ENCODE data around the gene HSD17B12. TPM values are rescaled to one million over a fixed set of nuclear protein-coding genes. Genes with fewer than 3 reads are reported as not detected.

Gene HSD17B12
- total and polyA plus RNA-seq, 2 of the 13 experiments (the other 11 are each of a cell fraction or from before 2014, with no cell fraction given) = 50.3 to 117 TPM

- no peak for TF ChIP-seq ZNF512B (CRISPR knock-in tag; IDR thresholded peaks at IDR 0.05; ENCODE audit: borderline replicate concordance)
- peak; percentile 75; the same call in 1 of the 2 replicates for TF ChIP-seq ZNF430 (CRISPR knock-in tag; IDR thresholded peaks at IDR 0.05)
- no peak for TF ChIP-seq BRCA1 (CRISPR knock-in tag; IDR thresholded peaks at IDR 0.05)
- TF ChIP-seq, protein P1, sequence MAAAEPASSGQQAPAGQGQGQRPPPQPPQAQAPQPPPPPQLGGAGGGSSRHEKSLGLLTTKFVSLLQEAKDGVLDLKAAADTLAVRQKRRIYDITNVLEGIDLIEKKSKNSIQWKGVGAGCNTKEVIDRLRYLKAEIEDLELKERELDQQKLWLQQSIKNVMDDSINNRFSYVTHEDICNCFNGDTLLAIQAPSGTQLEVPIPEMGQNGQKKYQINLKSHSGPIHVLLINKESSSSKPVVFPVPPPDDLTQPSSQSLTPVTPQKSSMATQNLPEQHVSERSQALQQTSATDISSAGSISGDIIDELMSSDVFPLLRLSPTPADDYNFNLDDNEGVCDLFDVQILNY (CRISPR knock-in tag; conservative IDR thresholded peaks at IDR 0.05) = no peak
- no peak; the same call in 1 of the 2 replicates for TF ChIP-seq ZSCAN5A (CRISPR knock-in tag; IDR thresholded peaks at IDR 0.05; ENCODE audit: borderline replicate concordance)
- TF ChIP-seq ZFP36L1 (CRISPR knock-in tag; IDR thresholded peaks at IDR 0.05) = no peak
- TF ChIP-seq ZNF615 (CRISPR knock-in tag; IDR thresholded peaks at IDR 0.05; ENCODE audit: borderline replicate concordance) = no peak
- 0 out of 2 replicates have a peak, but pooled peaks have one; percentile 74 for TF ChIP-seq ZNF782 (CRISPR knock-in tag; IDR thresholded peaks at IDR 0.05; ENCODE audit: borderline replicate concordance)
- no peak for TF ChIP-seq HNF1A (IDR thresholded peaks at IDR 0.05; ENCODE audit: low read depth)
- TF ChIP-seq HNF1A (CRISPR knock-in tag; IDR thresholded peaks at IDR 0.05; ENCODE audit: borderline replicate concordance) = peak; percentile 69
- 0 out of 2 replicates have a peak, but pooled peaks have one; percentile 22 for TF ChIP-seq ISX (CRISPR knock-in tag; conservative IDR thresholded peaks at IDR 0.05)
- TF ChIP-seq ZBTB7B (CRISPR knock-in tag; IDR thresholded peaks at IDR 0.05) = no peak; the same call in 1 of the 2 replicates
- TF ChIP-seq PHB2 (IDR thresholded peaks at IDR 0.05; ENCODE audit: partially characterized antibody) = no peak
- peak; percentile 94 for TF ChIP-seq ZNF891 (CRISPR knock-in tag; IDR thresholded peaks at IDR 0.05)
- no peak for TF ChIP-seq ATF7-NPFF (CRISPR knock-in tag; IDR thresholded peaks at IDR 0.05; ENCODE audit: low read depth)
- TF ChIP-seq AHR (CRISPR knock-in tag; IDR thresholded peaks at IDR 0.05) = no peak
- TF ChIP-seq TP53 (CRISPR knock-in tag; conservative IDR thresholded peaks at IDR 0.05) = no peak
- TF ChIP-seq FOXJ3 (CRISPR knock-in tag; IDR thresholded peaks at IDR 0.05; ENCODE audit: borderline replicate concordance) = no peak
- no peak for TF ChIP-seq ZNF577 (CRISPR knock-in tag; IDR thresholded peaks at IDR 0.05; ENCODE audit: borderline replicate concordance, low read depth)
- TF ChIP-seq PAX8 (CRISPR knock-in tag; IDR thresholded peaks at IDR 0.05; ENCODE audit: borderline replicate concordance) = 0 out of 2 replicates have a peak, but pooled peaks have one; percentile 74
These were observed at the start of gene HSD17B12 (continued) for GRCh38 chr11:43680521-43681400.
